Gastrocnemius medialis (tissue), 4 donors: ENCODE data around the gene C1QTNF1.

Experiments used
- POLR2A ChIP-seq, 2 donors: fragments of 450-650 bp; IDR thresholded peaks; one replicate each; pipeline ENCODE4 v1.6.1; 2017; ENCODE audit warnings: antibody characterized with exemption in 2 of 2, mild to moderate bottlenecking in 2 of 2, moderate library complexity in 2 of 2
- TF ChIP-seq, protein P1 (sequence below), 5 experiments: fragments of 450-650 bp in 3 of 5; fragments of 200-600 bp in 2 of 5; sonication (generic) in 2 of 5; IDR thresholded peaks in 4 of 5; conservative IDR thresholded peaks in 1 of 5; 1 replicate in 4 of 5; 2 replicates in 1 of 5; pipeline ENCODE4 v1.5.1; 2016 to 2019; ENCODE audit warnings: antibody characterized with exemption in 5 of 5, mild to moderate bottlenecking in 3 of 5, moderate library complexity in 3 of 5

- no peak for TF ChIP-seq POLR2A (IDR thresholded peaks at IDR 0.05)
- TF ChIP-seq, protein P1, sequence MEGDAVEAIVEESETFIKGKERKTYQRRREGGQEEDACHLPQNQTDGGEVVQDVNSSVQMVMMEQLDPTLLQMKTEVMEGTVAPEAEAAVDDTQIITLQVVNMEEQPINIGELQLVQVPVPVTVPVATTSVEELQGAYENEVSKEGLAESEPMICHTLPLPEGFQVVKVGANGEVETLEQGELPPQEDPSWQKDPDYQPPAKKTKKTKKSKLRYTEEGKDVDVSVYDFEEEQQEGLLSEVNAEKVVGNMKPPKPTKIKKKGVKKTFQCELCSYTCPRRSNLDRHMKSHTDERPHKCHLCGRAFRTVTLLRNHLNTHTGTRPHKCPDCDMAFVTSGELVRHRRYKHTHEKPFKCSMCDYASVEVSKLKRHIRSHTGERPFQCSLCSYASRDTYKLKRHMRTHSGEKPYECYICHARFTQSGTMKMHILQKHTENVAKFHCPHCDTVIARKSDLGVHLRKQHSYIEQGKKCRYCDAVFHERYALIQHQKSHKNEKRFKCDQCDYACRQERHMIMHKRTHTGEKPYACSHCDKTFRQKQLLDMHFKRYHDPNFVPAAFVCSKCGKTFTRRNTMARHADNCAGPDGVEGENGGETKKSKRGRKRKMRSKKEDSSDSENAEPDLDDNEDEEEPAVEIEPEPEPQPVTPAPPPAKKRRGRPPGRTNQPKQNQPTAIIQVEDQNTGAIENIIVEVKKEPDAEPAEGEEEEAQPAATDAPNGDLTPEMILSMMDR (IDR thresholded peaks at IDR 0.05 in 4 of 5, conservative IDR thresholded peaks at IDR 0.05 in 1 of 5): no peak
Measured at GRCh38 chr17:79046916-79047280, 22.9 kb downstream of the C1QTNF1 start.
